Measurements from ENCODE around the gene COL4A1.

COL4A1 gene

DNA sequence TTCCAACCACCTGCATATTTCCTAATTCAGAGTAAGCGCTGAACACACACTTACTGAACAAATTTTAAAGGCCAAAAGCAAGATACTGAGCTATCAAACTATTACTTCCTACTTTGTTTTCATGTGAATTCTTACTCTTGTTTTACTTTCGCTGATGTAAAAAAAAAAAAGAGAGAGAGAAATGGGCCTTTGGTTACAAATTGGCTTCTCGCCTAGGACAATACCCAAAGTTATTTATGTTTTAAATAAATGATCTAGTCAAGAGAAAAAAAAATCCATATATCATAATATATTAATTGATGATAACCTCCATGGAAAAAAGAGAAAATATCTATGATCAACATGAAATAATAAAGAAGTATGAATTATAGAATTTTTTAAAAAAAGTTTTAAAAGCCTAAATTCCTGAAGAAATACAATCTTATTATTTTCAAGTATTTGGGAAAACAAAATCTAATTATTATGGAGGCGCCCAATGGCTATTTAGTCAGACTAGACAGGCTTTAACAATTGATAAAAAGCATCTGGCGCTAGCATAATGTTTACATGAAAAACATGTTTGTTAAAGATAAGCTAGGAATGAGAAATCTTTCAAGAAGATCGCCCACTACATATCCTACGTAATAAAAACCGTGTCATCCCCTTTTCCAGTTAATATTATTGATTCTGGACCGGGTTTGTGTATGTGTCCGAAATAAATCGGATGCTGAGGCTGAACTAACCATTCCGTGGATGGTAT is 9.0 kb downstream of the COL4A1 start:
- DNase-seq (ENCODE audit: extremely low read depth in 1 of 2, low read depth in 1 of 2), result no peak

DNA sequence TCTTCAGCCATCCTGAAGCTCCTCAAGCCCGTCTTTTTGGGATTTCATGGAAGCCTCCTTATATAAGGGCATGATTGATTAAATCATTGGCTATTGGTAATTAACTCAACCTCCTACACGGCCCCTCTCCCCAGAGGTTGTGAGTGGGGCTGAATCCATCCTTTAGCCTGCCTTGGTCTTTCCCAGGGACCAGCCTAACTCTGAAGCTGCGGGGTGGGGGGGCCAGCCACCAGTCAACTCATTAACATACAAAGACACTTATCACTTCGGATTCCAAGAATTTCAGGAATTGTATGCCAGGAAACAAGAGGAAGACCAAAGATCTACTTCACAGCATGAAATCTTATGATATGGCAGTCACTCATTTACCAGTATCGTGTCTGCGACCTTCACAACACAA is 9.9 kb downstream of the COL4A1 start:
- DNase-seq (ENCODE audit: extremely low read depth in 1 of 2, low read depth in 1 of 2), result no peak

DNA sequence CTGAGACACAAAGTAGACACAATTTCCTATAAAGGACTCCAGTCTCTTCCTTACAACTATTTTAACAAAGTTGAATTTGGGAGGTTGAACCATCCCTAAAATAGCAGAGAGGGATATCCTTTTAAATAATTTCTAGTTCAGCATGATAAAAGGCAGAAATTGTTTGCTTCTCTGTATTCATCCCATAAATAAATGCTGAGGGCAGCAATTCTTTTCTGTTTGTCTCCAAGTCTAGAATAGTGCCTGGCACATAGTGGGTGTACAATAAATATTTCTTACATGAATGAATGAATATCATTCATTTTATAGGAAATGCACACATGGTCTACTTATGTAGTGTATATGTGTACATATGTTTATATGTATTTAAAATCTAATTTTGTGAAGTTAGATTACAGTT is 12.3 kb downstream of the COL4A1 start:
- DNase-seq (ENCODE audit: extremely low read depth in 1 of 2, low read depth in 1 of 2), result no peak

DNA sequence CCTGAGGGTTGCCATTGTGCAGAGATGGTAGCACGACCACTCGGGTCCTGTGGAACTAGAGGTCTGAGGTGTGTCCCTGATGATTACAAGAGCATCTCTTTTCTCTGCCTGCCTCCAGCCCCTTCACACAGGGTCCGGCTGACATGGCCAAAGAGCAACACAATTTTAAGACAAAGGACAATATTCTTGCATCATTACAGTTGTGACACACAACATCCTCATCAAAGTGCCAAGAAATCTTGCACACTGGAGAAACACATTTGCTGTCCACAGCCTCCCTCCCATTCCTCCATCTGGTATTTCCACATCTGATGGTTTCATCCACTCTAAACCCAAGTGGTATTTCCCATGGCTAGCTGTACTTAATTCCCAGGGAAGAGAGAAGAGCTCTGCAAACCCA is 12.8 kb downstream of the COL4A1 start:
- no peak for DNase-seq (ENCODE audit: extremely low read depth in 1 of 2, low read depth in 1 of 2)

DNA sequence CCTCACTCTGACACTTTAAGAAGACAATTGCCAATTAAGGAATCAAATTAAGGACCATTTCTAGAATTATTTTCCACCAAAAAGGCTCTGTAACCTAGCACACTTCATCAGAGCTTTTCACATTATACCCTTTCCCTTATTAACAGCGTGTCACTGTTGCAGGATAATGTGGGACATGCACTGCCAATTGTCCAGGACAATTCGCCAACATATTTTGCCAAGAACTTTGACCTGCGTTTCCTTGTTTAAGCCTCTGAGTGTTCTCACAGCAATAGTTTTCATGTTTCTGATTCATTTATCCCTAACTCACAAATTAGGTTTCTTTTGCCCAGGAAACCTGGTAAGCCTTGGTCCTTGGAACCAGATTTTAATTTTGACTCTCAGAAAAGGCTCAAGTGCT is 13.3 kb downstream of the COL4A1 start:
- no peak for DNase-seq (ENCODE audit: extremely low read depth in 1 of 2, low read depth in 1 of 2)

DNA sequence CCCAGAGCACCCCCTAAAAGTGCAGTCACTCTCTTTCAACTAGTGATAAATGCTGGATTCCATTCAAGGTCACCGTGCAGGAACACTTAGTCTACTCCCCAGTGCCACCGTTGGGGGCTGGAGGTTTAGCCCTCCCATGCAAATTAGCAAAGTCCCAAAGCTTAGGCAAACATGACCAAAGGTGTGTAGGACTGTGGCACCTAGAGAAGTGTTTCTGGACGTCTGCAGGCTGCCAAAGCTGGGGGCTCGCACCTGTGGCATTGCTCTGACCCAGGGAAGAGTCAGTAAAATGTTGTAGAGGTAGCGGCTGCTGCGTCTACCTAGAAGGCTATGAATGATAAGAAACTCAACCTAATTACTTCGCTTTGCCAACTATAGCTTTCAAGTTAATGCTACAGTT is 13.9 kb downstream of the COL4A1 start:
- no peak for DNase-seq (ENCODE audit: extremely low read depth in 1 of 2, low read depth in 1 of 2)

DNA sequence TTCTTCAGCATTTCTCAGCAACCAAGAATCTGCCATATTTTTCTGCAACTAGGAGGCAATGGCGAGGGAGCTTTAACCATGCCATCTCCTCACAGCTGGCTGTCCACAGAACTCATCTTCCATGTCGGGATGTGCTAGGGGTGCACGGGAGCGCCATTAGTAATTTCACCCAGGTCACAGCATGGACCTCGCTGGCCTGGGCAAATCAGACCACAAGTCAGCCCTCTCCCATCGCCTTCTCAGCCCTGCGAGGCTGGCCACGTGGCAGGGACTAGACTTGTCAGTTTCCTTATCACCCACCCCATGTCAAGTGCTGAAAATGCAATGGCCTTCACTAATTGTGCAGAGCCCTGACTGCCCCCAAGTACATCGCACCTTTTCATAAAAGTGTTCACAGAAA is 15.7 kb downstream of the COL4A1 start:
- no peak for DNase-seq (ENCODE audit: extremely low read depth in 1 of 2, low read depth in 1 of 2)

DNA sequence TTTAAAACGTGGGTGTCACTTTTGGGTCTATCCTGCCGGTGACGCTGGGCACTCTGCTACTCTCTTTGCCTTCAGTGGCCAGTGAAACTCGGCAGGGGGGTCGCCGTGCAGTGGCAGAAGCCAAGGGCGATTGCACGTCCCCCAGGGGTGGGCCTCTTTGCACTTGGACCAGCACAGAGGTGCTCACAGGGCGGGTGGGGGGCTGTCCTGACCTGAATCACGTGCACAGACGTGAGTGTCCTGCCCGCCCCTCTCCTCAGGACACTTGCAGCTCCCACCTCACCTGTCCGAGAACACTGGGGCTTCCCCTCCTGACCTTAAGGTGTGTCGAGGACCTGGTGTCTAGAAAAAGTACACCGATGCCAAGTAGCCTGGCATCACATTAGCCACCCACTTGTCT is 16.1 kb downstream of the COL4A1 start:
- DNase-seq (ENCODE audit: extremely low read depth in 1 of 2, low read depth in 1 of 2), result no peak

DNA sequence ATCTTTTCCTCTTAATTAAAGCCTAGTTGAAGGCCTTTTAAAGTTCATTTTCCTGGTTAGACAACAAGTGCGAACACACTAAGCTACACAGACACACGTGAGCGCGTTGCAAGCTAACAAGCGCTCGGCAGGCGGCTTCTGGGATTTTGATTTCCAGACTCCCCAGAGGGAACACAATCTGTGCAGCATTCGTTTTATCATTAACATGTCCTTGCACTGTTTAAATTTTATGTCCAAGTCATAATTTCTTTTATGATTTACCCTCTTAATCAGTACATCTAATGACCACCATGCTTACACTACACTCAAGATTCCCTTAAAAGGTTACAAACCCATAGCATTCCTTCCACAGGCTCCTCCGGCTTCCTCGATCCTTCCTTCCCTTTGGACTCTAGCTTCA is 16.8 kb downstream of the COL4A1 start:
- no peak for DNase-seq (ENCODE audit: extremely low read depth in 1 of 2, low read depth in 1 of 2)

DNA sequence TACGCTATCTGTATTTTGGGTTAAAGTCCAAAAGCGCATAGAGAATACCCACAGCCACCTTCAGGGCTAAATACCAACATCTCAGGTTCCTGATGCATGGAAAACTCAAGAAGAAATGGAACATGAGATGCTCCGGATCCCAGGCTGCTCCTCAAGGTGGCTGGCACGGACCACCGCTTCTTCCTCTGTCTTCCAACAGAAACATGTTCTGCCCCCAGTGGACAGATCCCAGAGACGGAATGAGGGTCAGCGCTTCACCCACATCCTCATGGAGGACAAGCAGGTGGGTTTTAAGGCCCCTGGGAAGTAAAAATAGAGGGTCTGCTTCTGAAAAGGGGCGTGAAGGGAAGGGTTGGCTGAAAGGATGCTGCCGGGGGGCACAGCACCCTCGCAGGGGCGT is 17.3 kb downstream of the COL4A1 start:
- DNase-seq (ENCODE audit: extremely low read depth in 1 of 2, low read depth in 1 of 2), result no peak

DNA sequence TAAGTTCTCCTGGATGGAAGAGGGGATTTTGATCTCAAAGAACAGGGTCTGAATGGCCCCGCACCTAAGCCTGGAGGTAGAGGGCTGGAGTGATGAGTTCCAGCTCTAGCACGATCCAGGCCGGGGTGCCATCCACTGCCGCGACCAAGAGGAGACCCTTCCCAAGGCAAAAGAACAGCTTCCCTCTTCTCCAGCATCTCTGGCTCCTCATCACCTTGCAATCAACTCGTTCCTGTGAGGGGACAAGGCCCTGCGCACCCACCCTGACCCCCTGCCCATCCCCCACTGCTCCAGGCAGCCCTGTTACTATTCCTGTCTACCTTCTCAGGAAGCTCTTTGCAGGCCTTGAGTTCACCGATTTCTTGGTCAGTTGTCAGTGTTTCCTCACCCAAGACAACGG is 17.8 kb downstream of the COL4A1 start:
- DNase-seq (ENCODE audit: extremely low read depth in 1 of 2, low read depth in 1 of 2), result no peak

DNA sequence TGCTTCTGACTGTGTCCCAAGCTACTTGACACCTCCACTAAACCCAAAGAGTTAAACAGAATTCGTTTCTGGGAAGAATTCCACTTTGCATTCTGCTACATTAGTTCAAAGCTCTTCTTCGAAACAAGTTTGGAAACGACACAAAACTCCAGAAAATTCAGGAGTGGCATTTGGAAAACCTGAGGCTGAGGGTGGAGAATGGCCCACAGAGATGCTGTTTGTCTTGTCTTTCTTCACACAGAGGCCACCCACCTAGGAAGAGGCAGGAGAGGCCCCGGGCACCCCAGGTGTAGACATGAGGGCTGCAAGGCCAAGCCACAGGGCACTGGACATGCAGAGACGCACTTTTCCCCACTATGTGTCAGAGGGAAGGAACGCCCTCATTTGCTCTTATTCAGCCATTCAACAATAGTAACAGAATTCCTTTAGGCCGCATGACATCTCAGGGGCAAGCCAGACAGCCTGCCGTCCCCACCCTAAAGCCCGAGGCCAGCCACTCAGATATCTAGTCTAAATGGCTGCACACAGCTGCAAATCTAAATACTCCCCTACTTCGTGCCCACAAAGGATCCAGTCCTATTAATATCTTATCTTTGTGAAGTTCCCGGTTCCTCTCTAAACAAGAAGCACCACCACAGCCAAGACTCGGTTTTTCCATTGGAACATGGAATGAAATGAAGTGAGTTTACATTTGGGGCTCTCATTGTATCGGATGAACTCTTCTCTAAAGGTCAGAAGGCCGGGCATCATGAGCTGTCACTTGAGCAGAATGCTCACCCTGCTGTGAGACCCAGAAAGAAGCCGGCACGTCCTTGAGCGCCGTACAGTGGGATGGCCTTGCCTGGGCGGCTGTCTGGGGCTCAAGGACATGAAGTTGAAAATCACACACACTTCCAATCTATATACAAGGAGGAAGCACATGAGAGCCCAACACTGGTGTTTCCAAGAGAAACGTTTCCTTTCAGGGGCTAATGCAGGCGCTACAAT is 19.8 kb downstream of the COL4A1 start:
- no peak for DNase-seq (ENCODE audit: extremely low read depth in 1 of 2, low read depth in 1 of 2)

DNA sequence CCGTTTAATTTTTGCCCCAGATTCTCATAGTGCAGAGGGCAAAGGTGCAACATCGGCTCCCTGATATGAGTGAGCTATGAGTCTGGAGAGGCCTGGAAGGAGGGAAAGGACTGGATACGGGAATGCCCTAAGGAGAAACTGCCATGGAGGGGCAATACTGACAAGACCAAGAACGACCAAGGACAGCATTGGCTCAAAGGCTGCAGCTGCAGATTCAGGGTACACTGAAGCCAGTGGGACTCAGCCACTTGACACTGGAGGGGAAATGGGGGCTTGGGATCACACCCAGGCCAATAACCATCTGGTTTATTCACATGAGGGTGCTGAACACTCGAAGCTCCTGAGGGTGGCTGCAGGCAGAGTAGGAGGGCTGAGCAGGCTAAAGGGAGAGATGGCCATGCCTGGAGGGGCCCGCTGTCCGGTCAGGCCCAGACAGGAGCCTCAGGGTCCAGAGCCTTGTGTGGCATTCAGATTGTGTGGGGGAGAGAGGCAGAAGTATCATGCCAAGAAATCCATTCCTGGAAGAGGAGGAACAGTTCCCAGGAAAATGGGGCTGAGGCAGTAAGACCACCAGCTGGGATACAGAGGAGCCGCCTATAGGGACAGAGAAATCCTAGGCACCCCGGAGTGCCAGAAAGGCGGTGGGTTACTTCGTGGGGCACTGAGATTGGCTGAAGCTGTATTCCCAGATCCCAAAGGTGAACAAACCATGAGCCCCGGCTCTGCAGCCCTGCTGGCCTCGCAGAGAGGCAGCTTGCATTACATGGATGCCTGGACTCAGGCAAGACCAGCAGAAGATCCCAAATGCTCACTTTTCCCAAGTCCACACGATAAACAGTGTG is 20.7 kb downstream of the COL4A1 start:
- DNase-seq (ENCODE audit: extremely low read depth in 1 of 2, low read depth in 1 of 2), result no peak

DNA sequence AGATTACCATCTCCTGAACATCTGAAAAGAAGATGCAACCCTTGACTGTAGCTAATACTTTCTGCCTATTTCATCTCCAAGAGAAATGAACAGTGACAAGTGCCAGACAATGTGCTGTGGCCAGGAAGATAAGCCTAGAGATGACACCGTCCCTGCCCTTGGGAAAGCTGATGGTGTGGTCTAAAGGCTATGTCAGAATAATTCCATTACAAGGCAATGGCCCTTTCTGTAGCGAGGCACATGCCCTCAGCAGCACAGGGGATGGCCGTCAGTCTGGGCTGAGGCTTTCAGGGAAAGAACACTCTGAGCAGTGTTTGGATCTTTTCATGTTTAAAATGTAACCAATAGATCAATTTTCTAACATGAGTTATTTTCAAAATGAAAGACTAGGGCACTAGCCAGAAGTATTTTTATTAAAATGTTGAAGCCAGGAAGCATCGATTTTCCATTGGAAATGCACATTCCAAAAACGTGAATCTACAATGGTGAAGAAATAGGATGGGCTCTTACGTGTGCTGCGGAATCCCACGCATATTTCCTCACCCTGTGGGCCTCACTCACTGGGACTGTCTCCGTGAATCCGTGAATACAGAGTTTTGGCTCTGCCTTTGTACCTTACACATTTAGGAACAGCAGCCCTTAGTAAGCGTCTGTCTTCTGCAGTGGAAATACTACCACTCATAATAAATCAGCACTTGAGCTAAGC is 22.0 kb downstream of the COL4A1 start:
- DNase-seq (ENCODE audit: extremely low read depth in 1 of 2, low read depth in 1 of 2), result no peak

DNA sequence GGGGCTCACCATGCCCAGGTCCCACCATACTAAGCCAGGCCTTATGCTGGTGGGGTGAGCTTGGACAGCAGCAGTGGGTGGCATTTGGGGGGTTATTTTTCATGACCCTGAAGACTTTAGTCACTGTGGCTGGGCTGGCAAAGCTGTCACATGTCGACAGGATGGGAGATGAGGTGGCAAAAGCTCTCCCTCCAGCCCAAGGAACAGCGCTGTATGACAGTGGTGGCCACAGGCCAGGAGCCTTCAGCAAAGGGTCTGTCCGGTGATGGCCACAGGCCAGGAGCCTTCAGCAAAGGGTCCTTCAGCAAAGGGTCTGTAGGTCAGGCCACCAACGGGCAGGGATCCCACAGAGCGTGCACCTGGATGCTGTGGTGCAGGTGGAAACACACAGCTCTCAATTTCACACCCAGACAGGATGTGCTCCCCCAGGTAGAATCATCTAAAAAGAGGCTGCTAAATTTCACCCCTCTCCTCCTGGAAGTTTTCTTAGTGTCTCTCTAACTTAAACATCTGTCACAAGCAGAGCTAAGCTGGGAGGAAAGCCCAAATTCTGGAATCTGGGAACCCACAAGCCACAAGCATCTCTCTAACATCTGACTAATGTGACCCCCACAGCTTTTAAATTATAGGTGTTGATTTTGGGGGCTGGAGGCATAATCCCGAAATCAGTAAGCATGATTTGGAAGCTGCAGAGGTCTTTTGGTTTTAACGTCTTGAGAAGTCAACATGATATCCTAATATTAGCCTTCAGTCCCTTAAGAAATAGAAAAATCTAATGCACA is 23.0 kb downstream of the COL4A1 start:
- no peak for DNase-seq (ENCODE audit: extremely low read depth in 1 of 2, low read depth in 1 of 2)

DNA sequence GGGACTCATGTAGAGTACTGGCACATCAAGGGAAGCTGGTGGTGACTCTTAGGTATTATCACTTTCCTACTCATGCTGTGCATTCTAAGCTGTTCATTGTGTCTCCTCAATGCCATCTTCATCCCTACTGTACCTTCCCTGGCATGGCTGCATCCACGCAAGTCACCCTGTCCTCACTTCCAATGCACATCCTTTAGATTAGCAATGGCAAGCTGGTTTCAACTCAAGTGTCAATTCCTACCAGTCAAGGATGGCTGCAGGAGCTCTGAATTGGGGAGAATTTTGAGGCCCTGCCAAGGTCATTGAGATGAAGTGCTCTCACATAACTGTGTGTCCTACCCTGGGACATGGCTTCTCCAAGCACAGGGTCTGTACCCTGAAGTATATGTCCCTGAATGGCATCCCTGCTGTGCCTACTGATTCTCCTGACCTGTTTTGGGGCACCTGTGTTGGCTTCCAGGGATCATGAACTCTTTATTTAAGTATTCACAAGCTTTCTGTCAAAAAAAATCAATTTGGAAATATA is 24.6 kb downstream of the COL4A1 start:
- no peak for DNase-seq (ENCODE audit: extremely low read depth in 1 of 2, low read depth in 1 of 2)

DNA sequence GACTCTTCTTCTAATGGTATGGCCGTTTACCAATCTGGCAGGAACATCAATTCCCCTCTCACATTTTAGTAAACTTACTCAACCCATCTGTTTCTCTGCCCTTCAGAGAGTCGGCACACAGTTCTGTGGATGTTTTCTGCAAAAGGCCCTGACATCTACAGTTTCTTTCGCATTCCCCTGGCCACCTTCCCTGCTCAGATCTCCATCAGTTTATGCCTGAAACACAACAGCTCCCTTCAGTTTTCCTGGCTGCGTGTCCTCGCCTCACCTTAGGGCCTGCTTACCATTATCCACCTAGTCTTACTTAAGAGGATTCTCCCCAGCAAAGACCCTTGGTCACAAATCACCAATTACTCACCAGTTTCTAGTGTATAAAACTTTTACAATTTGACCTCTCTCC is 25.2 kb downstream of the COL4A1 start:
- no peak for DNase-seq (ENCODE audit: extremely low read depth in 1 of 2, low read depth in 1 of 2)

DNA sequence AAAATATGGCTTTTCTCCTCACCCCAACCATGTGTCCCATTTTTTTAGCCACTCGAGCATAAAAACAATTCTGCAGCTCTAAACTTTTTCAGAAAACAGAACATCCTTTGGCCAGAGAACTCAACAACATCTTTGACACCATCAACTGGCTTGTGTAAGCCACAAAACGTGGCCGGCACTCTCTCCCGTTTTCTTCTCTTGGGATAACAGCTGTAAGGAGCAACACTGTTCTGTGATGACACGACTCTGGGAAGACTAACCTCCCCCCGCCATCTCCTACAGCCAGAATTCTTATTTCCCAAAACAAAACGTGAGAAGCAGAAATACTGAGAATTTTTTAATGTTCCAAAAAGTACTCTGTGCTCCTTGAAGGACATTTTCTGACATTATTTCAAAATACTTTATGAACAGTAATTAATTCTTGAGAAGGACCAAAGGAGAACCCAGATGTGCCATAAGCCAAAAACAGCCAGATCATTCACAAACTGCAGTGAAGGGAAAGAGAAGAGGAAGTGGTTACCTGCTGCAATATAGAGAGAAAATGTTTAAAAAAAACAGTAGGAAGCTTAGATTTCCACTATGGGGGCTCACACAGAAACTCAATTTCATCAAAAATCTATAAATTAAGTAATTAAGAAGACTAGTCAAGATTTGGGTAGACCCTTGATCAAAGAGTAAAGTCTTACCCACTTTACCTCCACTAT is 25.8 kb downstream of the COL4A1 start:
- DNase-seq (ENCODE audit: extremely low read depth in 1 of 2, low read depth in 1 of 2), result no peak

DNA sequence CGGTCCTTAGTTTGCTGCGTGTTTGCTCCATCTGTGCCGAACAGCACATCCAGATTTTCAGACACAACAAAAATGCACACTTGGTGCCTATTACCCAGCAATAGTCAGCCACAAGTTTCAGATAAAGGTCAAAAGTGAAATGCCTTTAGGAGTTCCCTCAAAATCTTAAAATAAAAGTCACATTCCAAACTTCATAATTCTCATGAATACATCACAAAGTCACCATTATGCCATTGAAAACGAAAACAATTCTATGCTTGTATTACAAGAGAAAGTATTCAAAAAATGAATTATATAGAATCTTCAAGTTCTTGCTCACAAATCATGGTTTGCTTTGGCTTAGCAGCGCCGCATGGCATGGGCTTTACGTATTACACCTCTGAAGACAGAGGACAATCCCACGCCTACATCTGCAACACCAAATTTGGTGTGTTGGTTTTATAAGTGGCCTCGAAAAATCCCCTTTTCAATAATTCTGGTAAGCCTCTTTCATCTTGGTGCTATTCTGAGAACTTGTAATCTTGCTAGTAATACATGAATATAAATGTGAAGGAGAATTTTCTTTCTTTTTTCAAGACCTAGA is 26.6 kb downstream of the COL4A1 start:
- DNase-seq (ENCODE audit: extremely low read depth in 1 of 2, low read depth in 1 of 2), result no peak

All from activated CD8-positive, alpha-beta memory T cell treated with anti-CD3 and anti-CD28 coated beads for 1 hour (primary cell).